Measurements from ENCODE around the gene TMEM232. TPM values are rescaled to one million over a fixed set of nuclear protein-coding genes. Genes with fewer than 3 reads are reported as not detected.

The TMEM232 gene
- total RNA-seq, 1 donor from 2014 or later = 1.3 TPM

DNA sequence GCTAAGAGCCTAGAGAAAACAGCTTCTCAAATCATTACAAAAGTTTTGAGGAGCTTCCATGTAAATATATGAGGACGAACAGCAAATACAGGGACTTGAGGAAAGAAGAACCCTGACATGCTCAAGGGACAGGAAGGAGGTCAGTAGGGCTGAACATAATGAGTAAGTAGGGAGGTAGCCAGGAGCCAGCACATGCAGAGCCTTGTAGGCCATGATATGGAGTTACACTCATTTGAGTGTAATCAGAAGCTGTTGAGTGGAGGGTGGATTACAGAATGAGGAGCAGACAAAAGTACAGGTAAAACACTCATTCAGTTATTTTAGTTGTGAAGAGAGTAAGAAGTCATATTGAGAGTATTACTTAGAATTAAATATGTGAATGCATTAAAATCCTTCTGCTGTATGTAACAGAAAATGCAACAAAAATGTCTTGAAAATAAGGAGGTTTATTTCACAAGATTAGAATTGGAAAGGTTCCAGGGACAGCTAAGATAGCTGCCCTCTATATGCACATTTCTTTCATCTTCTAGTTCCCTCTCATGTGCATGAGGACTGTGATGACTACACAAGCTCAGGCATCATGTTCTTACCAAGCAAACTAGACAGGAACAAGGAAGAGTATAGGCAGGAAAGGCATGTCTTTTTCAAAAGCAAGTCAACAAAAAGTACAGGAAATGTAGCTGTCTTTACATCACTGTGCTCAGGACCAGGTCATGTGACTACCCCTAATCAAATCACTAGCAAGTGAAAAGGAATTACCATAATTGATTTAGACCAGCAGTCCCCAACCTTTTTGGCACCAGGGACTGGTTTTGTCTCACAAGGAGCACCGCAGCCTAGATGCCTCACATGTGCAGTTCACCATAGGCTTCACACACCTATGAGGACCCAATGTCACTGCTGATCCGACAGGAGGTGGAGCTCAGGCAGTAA is 87.2 kb downstream of the TMEM232 start:
- intact Hi-C loops (cut with micrococcal nuclease) = no loop called here

GRCh38 chr5:110634475-110634874 is 92.0 kb downstream of the TMEM232 start:
- H3K27me3 Mint-ChIP-seq (ENCODE audit: insufficient read depth) = no peaks in the 10 kb centered on the region
- no peak for DNase-seq (ENCODE audit: low spot score)
- H3K27ac Mint-ChIP-seq = no peak overlapping the region
- peaks cover 7% of the 10 kb centered on the region for H3K4me1 Mint-ChIP-seq (ENCODE audit: low read depth)
- H3K4me3 Mint-ChIP-seq = no peak overlapping the region
- no peaks in the 10 kb centered on the region for H3K9me3 Mint-ChIP-seq
- H3K36me3 Mint-ChIP-seq (ENCODE audit: low read depth) = no peaks in the 10 kb centered on the region
- intact Hi-C loops (cut with micrococcal nuclease) = no loop called here

More for the DNA sequence above, 87.2 kb downstream of the TMEM232 start:
- H3K9me3 Mint-ChIP-seq = no peaks in the 10 kb centered on the region
- H3K4me1 Mint-ChIP-seq (ENCODE audit: low read depth) = peaks cover 6% of the 10 kb centered on the region
- no peaks in the 10 kb centered on the region for H3K36me3 Mint-ChIP-seq (ENCODE audit: low read depth)
- no peak overlapping the region for H3K27ac Mint-ChIP-seq
- DNase-seq (ENCODE audit: low spot score) = no peak
- H3K27me3 Mint-ChIP-seq (ENCODE audit: insufficient read depth) = no peaks in the 10 kb centered on the region
- no peak overlapping the region for H3K4me3 Mint-ChIP-seq

- H3K36me3 Mint-ChIP-seq (ENCODE audit: low read depth) = no peaks in the 10 kb centered on the region
- H3K27me3 Mint-ChIP-seq (ENCODE audit: insufficient read depth) = no peaks in the 10 kb centered on the region
- no peak overlapping the region for H3K27ac Mint-ChIP-seq
- no peaks in the 10 kb centered on the region for H3K9me3 Mint-ChIP-seq
- intact Hi-C loops (cut with micrococcal nuclease) = no loop called here
- H3K4me3 Mint-ChIP-seq = no peak overlapping the region
- peaks cover 7% of the 10 kb centered on the region for H3K4me1 Mint-ChIP-seq (ENCODE audit: low read depth)
- no peak for DNase-seq (ENCODE audit: low spot score)
Observed at GRCh38 chr5:110631236-110631635, 95.2 kb downstream of the TMEM232 start.

DNA sequence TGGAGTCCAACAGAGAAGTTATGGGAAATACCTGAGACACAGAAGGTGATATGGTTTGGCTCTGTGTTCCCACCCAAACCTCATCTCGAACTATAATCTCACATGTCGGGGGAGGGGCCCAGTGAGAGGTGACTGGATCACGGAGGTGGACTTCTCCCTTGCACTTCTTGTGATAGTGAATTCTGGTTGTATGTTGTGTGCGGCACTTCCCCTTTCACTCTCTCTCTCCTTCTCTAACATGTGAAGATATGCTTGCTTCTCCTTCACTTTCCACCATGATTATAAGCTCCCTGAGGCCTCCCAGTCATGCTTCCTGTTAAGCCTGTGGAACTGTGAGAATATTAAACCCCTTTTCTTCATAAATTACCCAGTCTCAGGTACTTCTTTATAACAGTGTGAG is 96.1 kb downstream of the TMEM232 start:
- DNase-seq (ENCODE audit: low spot score) = no peak
- intact Hi-C loops (cut with micrococcal nuclease) = no loop called here
- Mint-ChIP-seq H3K4me1 (ENCODE audit: low read depth) (peaks cover 7% of the 10 kb centered on the region), H3K4me3 (no peak overlapping the region), H3K36me3 (ENCODE audit: low read depth) (no peaks in the 10 kb centered on the region), H3K27ac (no peak overlapping the region), H3K9me3 (no peaks in the 10 kb centered on the region), H3K27me3 (ENCODE audit: insufficient read depth) (no peaks in the 10 kb centered on the region)

- no peak overlapping the region for H3K4me3 Mint-ChIP-seq
- H3K36me3 Mint-ChIP-seq (ENCODE audit: low read depth) = no peaks in the 10 kb centered on the region
- no peak overlapping the region for H3K27ac Mint-ChIP-seq
- no peaks in the 10 kb centered on the region for H3K27me3 Mint-ChIP-seq (ENCODE audit: insufficient read depth)
- intact Hi-C loops (cut with micrococcal nuclease) = loop anchor here (1.0 to 10.0 kb wide), 3 partner anchors 183 to 934 kb away; no protein-coding TSS in a partner anchor
- no peaks in the 10 kb centered on the region for H3K4me1 Mint-ChIP-seq (ENCODE audit: low read depth)
- H3K9me3 Mint-ChIP-seq = no peaks in the 10 kb centered on the region
- DNase-seq (ENCODE audit: low spot score) = no peak
Observed at GRCh38 chr5:110625376-110625999, 101.0 kb downstream of the TMEM232 start.

DNA sequence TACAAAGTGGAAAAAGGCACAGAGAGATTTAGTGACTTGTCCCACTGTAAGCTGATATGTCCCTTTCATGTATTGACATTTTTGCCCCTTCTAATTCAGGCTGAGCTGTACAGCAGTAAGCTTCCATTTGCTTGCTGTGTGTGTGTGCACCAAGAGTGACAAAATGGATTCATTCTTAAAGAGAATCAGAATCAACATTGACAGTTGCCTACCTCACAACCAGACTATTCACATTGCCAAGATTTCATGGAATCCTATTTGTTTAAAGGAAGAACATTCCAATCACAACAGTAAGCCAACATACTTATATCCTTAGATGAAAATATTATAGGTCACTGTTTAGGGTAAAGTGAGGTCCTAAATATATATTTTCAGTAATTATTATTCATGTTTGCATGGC is 102.6 kb downstream of the TMEM232 start:
- Mint-ChIP-seq H3K27me3 (ENCODE audit: insufficient read depth) (no peaks in the 10 kb centered on the region), H3K4me1 (ENCODE audit: low read depth) (no peaks in the 10 kb centered on the region), H3K4me3 (no peak overlapping the region), H3K27ac (no peak overlapping the region), H3K9me3 (no peaks in the 10 kb centered on the region), H3K36me3 (ENCODE audit: low read depth) (no peaks in the 10 kb centered on the region)
- no peak for DNase-seq (ENCODE audit: low spot score)
- intact Hi-C loops (cut with micrococcal nuclease) = loop anchor here (10.0 kb wide), 1 partner anchor 579 kb away; no protein-coding TSS in a partner anchor

- no peaks in the 10 kb centered on the region for H3K4me1 Mint-ChIP-seq (ENCODE audit: low read depth)
- no peak for DNase-seq (ENCODE audit: low spot score)
- intact Hi-C loops (cut with micrococcal nuclease) = no loop called here
- no peak overlapping the region for H3K4me3 Mint-ChIP-seq
- no peaks in the 10 kb centered on the region for H3K36me3 Mint-ChIP-seq (ENCODE audit: low read depth)
- no peaks in the 10 kb centered on the region for H3K9me3 Mint-ChIP-seq
- no peaks in the 10 kb centered on the region for H3K27me3 Mint-ChIP-seq (ENCODE audit: insufficient read depth)
- H3K27ac Mint-ChIP-seq = no peak overlapping the region
Observed at GRCh38 chr5:110618941-110619340, 107.5 kb downstream of the TMEM232 start.

DNA sequence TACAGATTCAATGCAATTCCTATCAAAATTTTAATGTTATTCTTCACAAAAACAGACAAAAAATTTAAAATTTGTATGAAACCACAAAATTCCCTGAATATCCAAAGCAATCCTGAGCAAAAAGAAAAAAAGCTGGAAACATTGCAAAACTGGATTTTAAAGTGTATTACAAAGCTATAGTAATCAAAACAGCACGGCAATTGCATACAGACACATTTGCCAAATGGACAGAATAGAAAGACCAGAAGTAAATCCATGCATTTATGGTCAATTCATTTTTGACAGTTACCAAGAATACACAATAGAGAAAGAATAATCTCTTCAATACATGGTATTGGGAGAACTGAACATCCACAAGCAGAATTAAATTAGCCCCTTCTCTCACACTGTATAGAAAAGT is 110.5 kb downstream of the TMEM232 start:
- intact Hi-C loops (cut with micrococcal nuclease) = no loop called here
- no peaks in the 10 kb centered on the region for H3K27me3 Mint-ChIP-seq (ENCODE audit: insufficient read depth)
- no peaks in the 10 kb centered on the region for H3K36me3 Mint-ChIP-seq (ENCODE audit: low read depth)
- H3K4me1 Mint-ChIP-seq (ENCODE audit: low read depth) = no peaks in the 10 kb centered on the region
- no peaks in the 10 kb centered on the region for H3K9me3 Mint-ChIP-seq
- H3K4me3 Mint-ChIP-seq = no peak overlapping the region
- H3K27ac Mint-ChIP-seq = no peak overlapping the region
- no peak for DNase-seq (ENCODE audit: low spot score)

GRCh38 chr5:110612794-110613247 is 113.7 kb downstream of the TMEM232 start:
- intact Hi-C loops (cut with micrococcal nuclease) = no loop called here
- H3K4me3 Mint-ChIP-seq = no peak overlapping the region
- no peaks in the 10 kb centered on the region for H3K27me3 Mint-ChIP-seq (ENCODE audit: insufficient read depth)
- no peaks in the 10 kb centered on the region for H3K4me1 Mint-ChIP-seq (ENCODE audit: low read depth)
- H3K36me3 Mint-ChIP-seq (ENCODE audit: low read depth) = no peaks in the 10 kb centered on the region
- no peaks in the 10 kb centered on the region for H3K9me3 Mint-ChIP-seq
- no peak for DNase-seq (ENCODE audit: low spot score)
- H3K27ac Mint-ChIP-seq = no peak overlapping the region

- H3K27me3 Mint-ChIP-seq (ENCODE audit: insufficient read depth) = no peaks in the 10 kb centered on the region
- H3K9me3 Mint-ChIP-seq = no peaks in the 10 kb centered on the region
- no peaks in the 10 kb centered on the region for H3K4me1 Mint-ChIP-seq (ENCODE audit: low read depth)
- no peak overlapping the region for H3K4me3 Mint-ChIP-seq
- intact Hi-C loops (cut with micrococcal nuclease) = no loop called here
- H3K36me3 Mint-ChIP-seq (ENCODE audit: low read depth) = no peaks in the 10 kb centered on the region
- DNase-seq (ENCODE audit: low spot score) = no peak
- H3K27ac Mint-ChIP-seq = no peak overlapping the region
Observed at GRCh38 chr5:110611817-110612216, 114.7 kb downstream of the TMEM232 start.

DNA sequence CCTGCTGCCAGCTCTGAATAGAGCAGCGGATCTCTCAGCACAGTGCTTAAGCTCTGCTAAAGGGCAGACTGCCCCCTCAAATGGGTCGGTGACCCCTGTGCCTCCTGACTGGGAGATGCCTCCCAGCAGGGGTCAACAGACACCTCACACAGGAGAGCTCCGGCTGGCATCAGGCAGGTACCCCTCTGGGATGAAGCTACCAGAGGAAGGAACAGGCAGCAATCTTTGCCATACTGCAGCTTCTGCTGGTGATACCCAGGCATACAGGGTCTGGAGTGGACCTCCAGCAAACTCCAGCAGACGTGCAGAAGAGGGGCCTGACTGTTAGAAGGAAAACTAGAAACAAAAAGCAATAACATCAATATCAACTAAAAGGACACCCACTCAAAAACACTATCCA is 131.6 kb downstream of the TMEM232 start:
- intact Hi-C loops (cut with micrococcal nuclease) = no loop called here
- Mint-ChIP-seq H3K9me3 (no peaks in the 10 kb centered on the region), H3K4me3 (no peak overlapping the region), H3K36me3 (ENCODE audit: low read depth) (no peaks in the 10 kb centered on the region), H3K4me1 (ENCODE audit: low read depth) (no peaks in the 10 kb centered on the region), H3K27ac (no peak overlapping the region), H3K27me3 (ENCODE audit: insufficient read depth) (no peaks in the 10 kb centered on the region)
- DNase-seq (ENCODE audit: low spot score) = no peak

DNA sequence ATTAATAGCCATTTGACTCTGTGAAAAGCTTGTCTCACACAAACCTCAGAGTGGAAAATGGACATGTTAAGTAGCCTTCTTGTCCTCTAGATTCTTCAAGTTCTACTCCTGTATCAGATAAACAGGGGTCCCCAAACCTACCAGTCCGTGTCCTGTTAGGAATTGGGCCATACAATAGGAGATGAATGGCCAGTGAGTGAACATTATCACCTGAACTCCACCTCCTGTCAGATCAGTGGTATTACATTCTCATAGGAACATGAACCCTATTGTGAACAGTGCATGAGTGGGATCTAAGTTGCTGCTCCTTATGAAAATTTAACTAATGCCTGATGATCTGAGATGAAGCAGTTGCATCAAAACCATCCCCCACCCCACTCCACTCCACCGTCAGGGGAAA is 136.3 kb downstream of the TMEM232 start:
- H3K9me3 Mint-ChIP-seq = no peaks in the 10 kb centered on the region
- no peaks in the 10 kb centered on the region for H3K4me1 Mint-ChIP-seq (ENCODE audit: low read depth)
- intact Hi-C loops (cut with micrococcal nuclease) = no loop called here
- no peak for DNase-seq (ENCODE audit: low spot score)
- H3K27ac Mint-ChIP-seq = no peak overlapping the region
- no peak overlapping the region for H3K4me3 Mint-ChIP-seq
- no peaks in the 10 kb centered on the region for H3K27me3 Mint-ChIP-seq (ENCODE audit: insufficient read depth)
- H3K36me3 Mint-ChIP-seq (ENCODE audit: low read depth) = no peaks in the 10 kb centered on the region

GRCh38 chr5:110588286-110588980 is 138.0 kb downstream of the TMEM232 start:
- no peaks in the 10 kb centered on the region for H3K4me1 Mint-ChIP-seq (ENCODE audit: low read depth)
- H3K27ac Mint-ChIP-seq = no peak overlapping the region
- no peaks in the 10 kb centered on the region for H3K9me3 Mint-ChIP-seq
- no peaks in the 10 kb centered on the region for H3K36me3 Mint-ChIP-seq (ENCODE audit: low read depth)
- no peak for DNase-seq (ENCODE audit: low spot score)
- intact Hi-C loops (cut with micrococcal nuclease) = no loop called here
- no peak overlapping the region for H3K4me3 Mint-ChIP-seq
- no peaks in the 10 kb centered on the region for H3K27me3 Mint-ChIP-seq (ENCODE audit: insufficient read depth)
